HUES64 (cell line): Measurements from ENCODE around the gene MCM3.

ENCODE experiments used
- H3K27ac ChIP-seq: 2 replicates; pipeline ENCODE4 v1.7.0; 2013; ENCODE audit warnings: low read depth, low read length, inconsistent platforms
- H3K27me3 ChIP-seq: 2 replicates; pipeline ENCODE4 v1.6.1; 2013; ENCODE audit warnings: mild to moderate bottlenecking, low read length; ENCODE audit not compliant: insufficient read depth
- H3K36me3 ChIP-seq: 2 replicates; pipeline ENCODE4 v1.6.1; 2013; ENCODE audit warnings: mild to moderate bottlenecking, low read length; ENCODE audit not compliant: insufficient read depth
- H3K4me1 ChIP-seq: 2 replicates; pipeline ENCODE4 v1.6.1; 2013; ENCODE audit warnings: mild to moderate bottlenecking, low read length, moderate library complexity; ENCODE audit not compliant: insufficient read depth
- H3K4me3 ChIP-seq: 2 replicates; pipeline ENCODE4 v1.5.1; 2013; ENCODE audit warnings: mild to moderate bottlenecking, low read length, moderate library complexity
- H3K9ac ChIP-seq: 2 replicates; pipeline ENCODE4 v1.6.1; 2013; ENCODE audit warnings: mild to moderate bottlenecking, low read depth, low read length
- H3K9me3 ChIP-seq: 2 replicates; pipeline ENCODE4 v1.6.1; 2013; ENCODE audit warnings: low read depth, low read length; ENCODE audit not compliant: insufficient read depth
- WGBS: fragments of 150-250, 120-280 bp; methylation state at CpG from one replicate; pipeline ENCODE4 v1.1.7; 2013; ENCODE audit warnings: missing lambda C conversion rate; 5-methylcytosine and 5-hydroxymethylcytosine counted together

Gene MCM3

DNA sequence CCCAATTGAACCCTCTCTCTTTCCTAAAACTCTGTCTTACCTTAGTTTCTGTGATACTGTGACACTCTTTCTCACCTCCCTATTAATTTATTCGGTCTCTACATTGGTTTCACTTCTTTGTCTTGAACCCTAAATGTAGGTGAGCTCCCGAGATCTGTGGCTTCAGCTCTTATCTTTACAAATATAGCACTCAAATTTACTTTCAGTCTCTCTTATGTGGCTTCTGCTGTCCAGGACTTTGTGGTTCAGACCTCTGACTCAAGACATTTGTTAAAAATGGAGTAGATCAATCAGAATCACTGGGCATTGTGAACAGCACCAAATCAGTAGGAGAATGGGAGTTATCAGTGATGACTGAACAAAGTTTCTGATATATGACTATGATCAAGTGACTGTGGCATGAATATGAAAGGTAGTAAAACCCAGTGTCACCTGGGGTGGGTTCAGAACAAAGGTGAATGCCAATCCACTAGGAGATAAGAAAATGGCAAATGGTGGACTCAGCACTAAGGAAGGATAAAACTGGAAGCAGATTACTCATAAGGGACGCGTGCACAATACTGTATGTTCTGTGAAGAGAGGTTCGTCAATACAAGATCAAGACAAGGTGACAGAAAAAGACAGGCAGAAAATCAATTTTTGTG lies 67.5 kb downstream of the MCM3 start:
- Histone ChIP-seq H3K9ac (no peak overlapping the region), H3K36me3 (no peaks in the 10 kb centered on the region), H3K4me1 (no peaks in the 10 kb centered on the region), H3K27me3 (no peaks in the 10 kb centered on the region), H3K4me3 (no peak overlapping the region), H3K9me3 (no peaks in the 10 kb centered on the region), H3K27ac (no peak overlapping the region)
- WGBS, result 93% methylated on average over 5 of the region's 5 CpGs

DNA sequence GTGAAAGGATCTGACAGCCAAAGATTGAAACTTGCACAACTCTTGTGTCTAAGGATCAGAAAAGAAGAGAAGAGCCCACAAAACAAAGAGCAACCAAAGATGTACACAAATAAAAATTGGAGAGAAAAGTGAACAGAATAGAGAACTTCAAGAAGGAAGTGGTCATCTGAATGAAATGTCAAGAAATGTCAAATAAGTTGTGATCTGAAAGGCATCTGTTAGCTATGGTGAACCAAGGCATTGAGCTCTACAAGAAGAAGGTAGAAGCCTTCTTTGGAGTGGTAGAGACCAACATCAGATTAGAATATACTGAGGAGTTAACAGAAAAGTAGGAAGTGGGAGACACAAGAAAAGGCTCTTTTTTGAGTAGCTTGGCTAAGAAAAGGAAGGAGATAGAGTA lies 68.8 kb downstream of the MCM3 start:
- H3K4me1 ChIP-seq, result no peaks in the 10 kb centered on the region
- H3K27me3 ChIP-seq, result no peaks in the 10 kb centered on the region
- H3K27ac ChIP-seq, result no peak overlapping the region
- no peaks in the 10 kb centered on the region for H3K9me3 ChIP-seq
- H3K9ac ChIP-seq, result no peak overlapping the region
- H3K36me3 ChIP-seq, result no peaks in the 10 kb centered on the region
- no peak overlapping the region for H3K4me3 ChIP-seq
